Measurements from ENCODE around the gene CHST2. TPM values are rescaled to one million over a fixed set of nuclear protein-coding genes. Genes with fewer than 3 reads are reported as not detected.

The CHST2 gene
- polyA plus RNA-seq, 4 donors = 28.0 to 34.0 (median 29.0) TPM

GRCh38 chr3:143098032-143098764, 21.4 kb upstream of the CHST2 start:
- no peak for DNase-seq (ENCODE audit: low read depth in 4 of 4, low spot score in 3 of 4)

- no peak for DNase-seq (ENCODE audit: low read depth in 4 of 4, low spot score in 3 of 4)
These were observed 20.4 kb upstream of the CHST2 start for GRCh38 chr3:143099210-143099609.

GRCh38 chr3:143099690-143100089, 19.9 kb upstream of the CHST2 start:
- DNase-seq (ENCODE audit: low read depth in 4 of 4, low spot score in 3 of 4) = no peak

GRCh38 chr3:143100451-143100850, 19.1 kb upstream of the CHST2 start:
- DNase-seq (ENCODE audit: low read depth in 4 of 4, low spot score in 3 of 4) = no peak

- DNase-seq (ENCODE audit: low read depth in 4 of 4, low spot score in 3 of 4) = no peak
These were observed 17.7 kb upstream of the CHST2 start for GRCh38 chr3:143101792-143102381.

- no peak for DNase-seq (ENCODE audit: low read depth in 4 of 4, low spot score in 3 of 4)
These were observed 15.9 kb upstream of the CHST2 start for GRCh38 chr3:143103652-143104051.

GRCh38 chr3:143105170-143105569, 14.4 kb upstream of the CHST2 start:
- DNase-seq (ENCODE audit: low read depth in 4 of 4, low spot score in 3 of 4) = no peak

GRCh38 chr3:143109861-143110260, 9.7 kb upstream of the CHST2 start:
- no peak for DNase-seq (ENCODE audit: low read depth in 4 of 4, low spot score in 3 of 4)

- DNase-seq (ENCODE audit: low read depth in 4 of 4, low spot score in 3 of 4) = no peak
These were observed 9.2 kb upstream of the CHST2 start for GRCh38 chr3:143110371-143110770.

GRCh38 chr3:143118630-143119008, 952 bp upstream of the CHST2 start:
- DNase-seq (ENCODE audit: low read depth in 4 of 4, low spot score in 3 of 4) = no peak

GRCh38 chr3:143119974-143120715, 574 bp downstream of the CHST2 start:
- DNase-seq (ENCODE audit: low read depth in 4 of 4, low spot score in 3 of 4) = peak in 1 of 4 donors; percentile 37

GRCh38 chr3:143120716-143121240, 1.2 kb downstream of the CHST2 start:
- peak in 1 of 4 donors; percentile 26 for DNase-seq (ENCODE audit: low read depth in 4 of 4, low spot score in 3 of 4)

- peak in 1 of 4 donors; percentile 41 for DNase-seq (ENCODE audit: low read depth in 4 of 4, low spot score in 3 of 4)
These were observed 1.9 kb downstream of the CHST2 start for GRCh38 chr3:143121241-143122088.

- DNase-seq (ENCODE audit: low read depth in 4 of 4, low spot score in 3 of 4) = no peak
These were observed 2.5 kb downstream of the CHST2 start for GRCh38 chr3:143122089-143122430.

- DNase-seq (ENCODE audit: low read depth in 4 of 4, low spot score in 3 of 4) = no peak
These were observed 3.2 kb downstream of the CHST2 start for GRCh38 chr3:143122608-143123352.

GRCh38 chr3:143123353-143123984, 3.9 kb downstream of the CHST2 start:
- DNase-seq (ENCODE audit: low read depth in 4 of 4, low spot score in 3 of 4) = no peak

GRCh38 chr3:143124601-143125520, 5.3 kb downstream of the CHST2 start:
- DNase-seq (ENCODE audit: low read depth in 4 of 4, low spot score in 3 of 4) = no peak

- no peak for DNase-seq (ENCODE audit: low read depth in 4 of 4, low spot score in 3 of 4)
These were observed 8.2 kb downstream of the CHST2 start for GRCh38 chr3:143127801-143128200.

Measured in right renal pelvis (tissue), 4 donors.